Activated CD8-positive, alpha-beta memory T cell treated with anti-CD3 and anti-CD28 coated beads for 24 hours (primary cell): ENCODE results near the gene TRMT13.

Source experiments
- DNase-seq: peaks from one replicate; pipeline ENCODE4 v3.0.0-alpha.2; 2020

TRMT13 gene, protein sequence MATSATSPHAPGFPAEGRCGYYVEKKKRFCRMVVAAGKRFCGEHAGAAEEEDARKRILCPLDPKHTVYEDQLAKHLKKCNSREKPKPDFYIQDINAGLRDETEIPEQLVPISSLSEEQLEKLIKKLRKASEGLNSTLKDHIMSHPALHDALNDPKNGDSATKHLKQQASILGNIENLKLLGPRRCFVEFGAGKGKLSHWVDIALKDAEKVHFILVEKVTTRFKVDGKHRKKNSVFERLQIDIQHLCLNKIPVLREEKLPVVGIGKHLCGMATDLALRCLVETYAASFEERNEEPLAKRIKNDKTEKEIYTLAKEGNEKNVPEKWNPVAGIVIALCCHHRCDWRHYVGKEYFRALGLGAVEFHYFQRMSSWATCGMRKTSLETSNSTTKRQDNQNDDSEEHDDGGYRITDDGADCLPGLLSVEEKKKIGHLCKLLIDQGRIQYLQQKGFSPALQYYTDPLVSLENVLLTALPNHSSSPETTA

GRCh38 chr1:100132566-100133477, at the start of gene TRMT13, which contains the start of gene SASS6:
TSS of gene TRMT13 (plus strand) at chr1:100133163. CDS start at chr1:100133169, 6 bp downstream.
TSS of gene SASS6 (minus strand) at chr1:100132930. CDS start at chr1:100132814, 116 bp downstream.
- peak; percentile 94 for DNase-seq

- no peak for DNase-seq
Observed at GRCh38 chr1:100087396-100087795, 45.6 kb upstream of the TRMT13 start.

GRCh38 chr1:100089082-100089481, 43.9 kb upstream of the TRMT13 start:
- DNase-seq: no peak

- no peak for DNase-seq
Observed at GRCh38 chr1:100090471-100090870, 42.5 kb upstream of the TRMT13 start.

- no peak for DNase-seq
Observed at GRCh38 chr1:100100202-100100601, 32.8 kb upstream of the TRMT13 start.

DNA sequence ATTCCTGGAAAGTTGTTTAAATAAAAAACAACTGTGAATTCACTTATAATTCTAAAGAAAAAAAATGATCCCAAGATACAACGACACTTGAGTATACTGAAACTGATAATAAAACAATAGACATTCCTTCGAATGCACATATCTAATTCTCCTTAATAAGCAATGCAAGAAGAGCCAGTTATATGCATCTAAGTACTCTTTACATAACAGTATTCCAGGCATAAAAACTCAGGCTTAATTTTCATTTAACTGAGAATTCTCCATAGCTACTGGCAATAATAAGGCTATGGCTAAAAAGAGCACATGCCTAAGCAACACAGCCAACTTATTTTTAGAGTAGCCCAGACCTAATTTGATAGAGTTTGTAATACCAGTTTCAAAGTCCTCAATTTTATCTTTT, 31.4 kb upstream of the TRMT13 start:
- no peak for DNase-seq

- DNase-seq: no peak
Observed at GRCh38 chr1:100107696-100108095, 25.3 kb upstream of the TRMT13 start.

DNA sequence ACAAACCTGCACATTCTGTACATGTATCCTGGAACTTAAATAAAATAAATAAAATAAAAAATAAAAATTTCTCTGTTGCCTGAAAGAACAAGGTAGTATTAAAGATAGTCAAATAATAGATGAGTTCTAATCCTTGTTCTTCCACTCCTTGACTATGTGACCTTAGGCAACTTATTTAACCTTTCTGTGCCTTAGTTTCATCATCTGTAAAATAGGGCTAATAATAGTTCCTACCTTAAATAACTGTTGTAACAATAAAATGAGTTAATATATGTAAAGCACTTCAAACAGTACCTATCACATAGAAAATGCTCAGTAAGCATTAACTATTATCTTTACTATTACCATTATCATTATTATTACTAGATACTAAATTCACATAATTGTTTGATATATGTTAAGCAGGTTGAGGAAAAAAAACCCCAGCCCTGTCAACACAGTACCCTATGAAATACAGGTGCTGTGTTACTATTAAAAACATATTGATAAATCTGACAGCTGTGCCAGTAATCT, 23.4 kb upstream of the TRMT13 start:
- DNase-seq: no peak

DNA sequence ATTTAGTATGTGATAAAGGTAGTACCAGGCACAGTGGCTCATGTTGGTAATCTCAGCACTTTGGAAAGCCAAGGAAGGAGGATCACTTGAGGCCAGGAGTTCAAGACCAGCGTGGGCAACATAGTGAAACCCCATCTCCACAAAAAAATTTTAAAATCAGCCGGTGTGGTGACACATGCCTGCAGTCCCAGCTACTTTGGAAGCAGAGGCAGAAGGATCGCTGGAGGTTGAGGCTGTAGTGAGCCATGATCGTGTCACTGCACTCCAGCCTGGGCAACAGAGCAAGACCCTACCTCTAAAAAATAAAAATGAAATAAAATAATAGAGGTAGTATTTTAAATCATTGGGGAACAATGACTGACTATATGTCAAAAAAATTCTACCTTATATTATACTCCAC, 17.4 kb upstream of the TRMT13 start:
- DNase-seq: no peak

DNA sequence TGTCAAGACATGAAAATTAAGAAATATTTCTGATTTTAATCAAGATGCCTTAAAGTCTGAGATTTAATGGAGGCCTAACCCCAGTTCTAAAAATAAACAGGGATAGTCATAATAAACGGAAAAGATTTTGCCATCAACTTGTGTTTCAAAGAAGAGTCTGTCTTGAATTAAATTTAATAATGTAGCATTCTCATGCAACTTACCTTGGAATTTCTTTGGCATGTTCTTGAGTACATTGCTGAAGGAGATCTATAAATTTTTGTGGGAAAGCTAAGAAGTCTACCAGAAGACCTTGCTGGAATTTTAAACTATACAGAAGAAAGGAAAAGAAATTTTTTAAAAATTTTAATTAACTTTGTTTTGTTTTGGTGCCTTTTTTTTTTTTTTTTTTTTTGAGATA, 10.8 kb upstream of the TRMT13 start:
- DNase-seq: no peak

DNA sequence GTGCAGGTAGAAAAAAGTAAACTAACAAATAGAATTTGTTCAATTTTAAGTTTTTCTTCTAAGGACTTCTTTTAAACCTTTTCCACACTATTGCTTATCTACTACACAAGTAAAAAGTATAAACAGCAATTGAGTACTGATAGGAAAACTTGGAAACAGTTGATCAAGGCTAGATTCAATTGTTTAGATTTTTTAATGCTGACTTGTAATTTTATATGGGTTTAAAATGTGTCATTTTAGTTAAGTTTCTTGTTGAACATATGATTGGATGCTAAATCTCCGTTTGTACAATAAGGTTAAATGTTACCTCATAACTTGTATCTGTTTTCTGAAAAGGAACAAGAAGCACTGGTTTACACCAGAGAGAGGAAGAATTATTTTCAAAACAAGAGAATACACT, 5.7 kb upstream of the TRMT13 start:
- DNase-seq: no peak

- DNase-seq: no peak
Observed at GRCh38 chr1:100130552-100131077, 2.3 kb upstream of the TRMT13 start.

- no peak for DNase-seq
Observed at GRCh38 chr1:100131623-100132022, 1.3 kb upstream of the TRMT13 start.

DNA sequence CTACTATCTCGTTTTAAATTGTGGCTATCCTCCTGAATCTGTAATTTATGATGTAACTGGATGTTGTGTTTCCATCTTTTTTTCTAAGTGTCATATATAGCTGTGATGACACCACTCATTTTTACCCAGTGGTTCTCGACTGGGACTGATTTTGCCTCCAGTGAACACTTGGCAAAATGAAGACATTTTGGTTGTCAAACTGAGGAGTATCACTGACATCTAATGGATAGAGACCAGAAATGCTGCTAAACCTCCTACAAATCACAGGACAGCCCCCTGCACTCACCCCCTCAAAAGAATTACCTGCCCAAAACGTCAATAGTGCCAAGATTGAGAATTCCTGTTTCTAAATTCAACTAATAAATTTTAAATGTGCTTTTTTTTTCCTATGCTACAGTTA, 1.9 kb downstream of the TRMT13 start:
- no peak for DNase-seq

- no peak for DNase-seq
Observed at GRCh38 chr1:100137602-100138001, 4.6 kb downstream of the TRMT13 start.

DNA sequence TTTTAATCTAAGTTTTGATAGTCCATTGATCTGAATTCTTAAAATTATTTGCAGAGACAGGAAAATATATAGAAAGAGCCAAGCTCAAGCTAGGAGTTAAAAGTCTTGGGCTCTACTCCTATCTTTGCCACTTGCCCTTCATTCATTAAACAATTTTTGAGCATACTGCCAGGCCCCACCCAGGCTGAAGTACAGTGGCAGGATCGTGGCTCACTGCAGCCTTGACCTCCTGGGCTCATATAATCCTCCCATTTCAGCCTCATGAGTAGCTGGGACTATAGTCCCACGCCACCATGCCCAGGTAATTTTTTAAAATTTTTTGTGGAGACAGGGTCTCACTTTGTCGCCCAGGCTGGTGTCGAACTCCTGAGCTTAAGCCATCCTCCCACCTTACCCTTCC, 8.2 kb downstream of the TRMT13 start:
- no peak for DNase-seq

GRCh38 chr1:100142343-100142742, 9.4 kb downstream of the TRMT13 start:
- no peak for DNase-seq

DNA sequence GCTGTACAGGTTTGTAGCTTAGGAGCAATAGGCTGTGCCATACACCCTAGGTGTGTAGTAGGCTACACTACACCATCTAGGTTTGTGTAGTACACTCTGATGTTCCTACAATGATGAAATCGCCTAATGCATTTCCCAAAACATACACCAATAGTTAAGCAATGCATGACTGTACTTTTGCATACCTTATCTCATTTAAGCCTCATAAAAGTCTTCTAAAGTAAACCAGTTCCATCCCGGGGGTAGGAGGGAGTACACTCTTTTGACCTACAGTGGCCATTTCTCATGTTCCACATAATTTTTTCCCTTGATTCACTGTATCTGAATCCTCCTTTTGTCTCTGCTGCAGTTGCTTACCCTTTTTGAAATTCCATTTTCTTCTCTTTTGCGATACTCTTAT, 12.2 kb downstream of the TRMT13 start:
- DNase-seq: no peak

GRCh38 chr1:100146958-100147357, 14.0 kb downstream of the TRMT13 start:
- DNase-seq: no peak

GRCh38 chr1:100147875-100148274, 14.9 kb downstream of the TRMT13 start:
- DNase-seq: no peak

- no peak for DNase-seq
Observed at GRCh38 chr1:100151679-100152078, 18.7 kb downstream of the TRMT13 start.

- no peak for DNase-seq
Observed at GRCh38 chr1:100152271-100152670, 19.3 kb downstream of the TRMT13 start.

DNA sequence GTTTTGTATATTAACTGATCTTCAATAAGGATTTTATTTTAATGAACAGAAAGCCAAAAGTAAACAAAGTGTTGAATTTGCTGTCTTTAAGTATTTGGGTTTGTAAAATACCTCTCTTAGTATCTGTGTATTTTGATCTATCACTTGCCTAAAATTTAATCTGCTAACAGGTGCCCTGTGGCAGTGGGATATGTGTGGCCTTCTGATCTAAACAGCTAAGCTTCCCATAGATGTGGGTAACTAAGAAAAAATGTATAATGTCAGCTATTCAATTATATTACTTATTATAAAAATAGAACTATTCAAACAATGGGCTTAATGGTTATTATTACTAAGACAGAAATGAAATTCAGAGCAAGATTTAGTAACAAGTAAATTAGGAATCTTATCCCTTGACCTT, 29.9 kb downstream of the TRMT13 start:
- no peak for DNase-seq
